Calu3 (cell line): Measurements from ENCODE around the gene DAB1. TPM values are rescaled to one million over a fixed set of nuclear protein-coding genes. Genes with fewer than 3 reads are reported as not detected.

Experiments used
- BruUV-seq: library from RNA; stranded (reverse); fragments of 400-500 nt; replicated peaks from 2 replicates; lab custom pipeline; 2021; lab: Mats Ljungman, UMichigan
- CTCF ChIA-PET: fragments of 300-600 bp; sonication (Branson Sonifier 250); formaldehyde crosslinking; loops from one replicate; lab custom pipeline; 2022; ENCODE audit warnings: antibody characterized with exemption; lab: Charles Lee
- DNase-seq: peaks from one replicate; pipeline ENCODE4 v3.0.0; 2022
- H3K27ac Mint-ChIP-seq: one replicate; pipeline ENCODE4 v1.8.0; 2022; ENCODE audit warnings: mixed read lengths; ENCODE audit not compliant: unreplicated experiment
- H3K27me3 Mint-ChIP-seq: one replicate; pipeline ENCODE4 v1.8.0; 2022; ENCODE audit warnings: mixed read lengths; ENCODE audit not compliant: unreplicated experiment
- H3K36me3 Mint-ChIP-seq: one replicate; pipeline ENCODE4 v1.8.0; 2022; ENCODE audit warnings: mild to moderate bottlenecking, moderate library complexity, mixed read lengths; ENCODE audit not compliant: insufficient read depth, unreplicated experiment
- H3K4me1 Mint-ChIP-seq: one replicate; pipeline ENCODE4 v1.8.0; 2022; ENCODE audit warnings: mild to moderate bottlenecking, low read depth, mixed read lengths; ENCODE audit not compliant: unreplicated experiment
- H3K4me3 Mint-ChIP-seq: one replicate; pipeline ENCODE4 v1.8.0; 2022; ENCODE audit warnings: mild to moderate bottlenecking, low read depth, moderate library complexity, mixed read lengths; ENCODE audit not compliant: unreplicated experiment
- H3K9me3 Mint-ChIP-seq: one replicate; pipeline ENCODE4 v1.8.0; 2022; ENCODE audit warnings: low read depth, mixed read lengths; ENCODE audit not compliant: unreplicated experiment
- intact Hi-C: fragments of 100-400 bp; cut with micrococcal nuclease; formaldehyde crosslinking; loops from one replicate; pipeline ENCODE4 v1.10.0; 2022; ENCODE audit not compliant: unreplicated experiment
- total RNA-seq: library from RNA; stranded (reverse); gene quantifications from 2 replicates; pipeline ENCODE4 v1.2.3, GENCODE V29; 2022
- TF ChIP-seq, protein P1 (sequence below): fragments of 200-600 bp; IDR thresholded peaks from one replicate; pipeline ENCODE4 v1.8.0; 2022; ENCODE audit warnings: antibody characterized with exemption; ENCODE audit not compliant: unreplicated experiment

Gene DAB1
- total RNA-seq, 1 experiment from 2014 or later = not detected

DNA sequence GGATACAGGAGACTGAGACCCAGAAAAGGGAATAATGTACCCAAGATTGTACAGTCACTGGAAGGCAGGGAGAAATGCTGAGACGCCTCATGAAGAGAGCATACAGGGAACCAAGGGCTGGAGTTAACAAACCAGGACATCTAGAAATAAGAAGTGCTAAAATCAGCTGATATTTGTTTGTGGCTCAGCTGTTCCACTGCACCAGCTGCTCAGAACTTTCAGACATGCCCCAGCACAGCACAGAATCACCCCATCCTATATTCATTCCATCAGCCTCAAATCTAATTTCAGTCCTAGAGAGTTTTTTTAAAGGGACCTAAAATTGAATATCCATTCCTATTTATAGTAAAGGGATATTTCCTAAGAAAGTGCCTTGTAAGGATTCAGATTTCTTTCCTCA lies 60.2 kb downstream of the DAB1 start:
- peaks cover 4% of the 10 kb centered on the region for H3K9me3 Mint-ChIP-seq
- no peak overlapping the region for H3K27ac Mint-ChIP-seq
- BruUV-seq = no TSS peak
- no peak for DNase-seq
- TF ChIP-seq, protein P1, sequence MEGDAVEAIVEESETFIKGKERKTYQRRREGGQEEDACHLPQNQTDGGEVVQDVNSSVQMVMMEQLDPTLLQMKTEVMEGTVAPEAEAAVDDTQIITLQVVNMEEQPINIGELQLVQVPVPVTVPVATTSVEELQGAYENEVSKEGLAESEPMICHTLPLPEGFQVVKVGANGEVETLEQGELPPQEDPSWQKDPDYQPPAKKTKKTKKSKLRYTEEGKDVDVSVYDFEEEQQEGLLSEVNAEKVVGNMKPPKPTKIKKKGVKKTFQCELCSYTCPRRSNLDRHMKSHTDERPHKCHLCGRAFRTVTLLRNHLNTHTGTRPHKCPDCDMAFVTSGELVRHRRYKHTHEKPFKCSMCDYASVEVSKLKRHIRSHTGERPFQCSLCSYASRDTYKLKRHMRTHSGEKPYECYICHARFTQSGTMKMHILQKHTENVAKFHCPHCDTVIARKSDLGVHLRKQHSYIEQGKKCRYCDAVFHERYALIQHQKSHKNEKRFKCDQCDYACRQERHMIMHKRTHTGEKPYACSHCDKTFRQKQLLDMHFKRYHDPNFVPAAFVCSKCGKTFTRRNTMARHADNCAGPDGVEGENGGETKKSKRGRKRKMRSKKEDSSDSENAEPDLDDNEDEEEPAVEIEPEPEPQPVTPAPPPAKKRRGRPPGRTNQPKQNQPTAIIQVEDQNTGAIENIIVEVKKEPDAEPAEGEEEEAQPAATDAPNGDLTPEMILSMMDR = no peak
- intact Hi-C loops = no loop called here
- H3K36me3 Mint-ChIP-seq = no peaks in the 10 kb centered on the region
- H3K27me3 Mint-ChIP-seq = no peaks in the 10 kb centered on the region
- H3K4me1 Mint-ChIP-seq = no peaks in the 10 kb centered on the region
- CTCF ChIA-PET = no interaction called here
- H3K4me3 Mint-ChIP-seq = no peak overlapping the region

DNA sequence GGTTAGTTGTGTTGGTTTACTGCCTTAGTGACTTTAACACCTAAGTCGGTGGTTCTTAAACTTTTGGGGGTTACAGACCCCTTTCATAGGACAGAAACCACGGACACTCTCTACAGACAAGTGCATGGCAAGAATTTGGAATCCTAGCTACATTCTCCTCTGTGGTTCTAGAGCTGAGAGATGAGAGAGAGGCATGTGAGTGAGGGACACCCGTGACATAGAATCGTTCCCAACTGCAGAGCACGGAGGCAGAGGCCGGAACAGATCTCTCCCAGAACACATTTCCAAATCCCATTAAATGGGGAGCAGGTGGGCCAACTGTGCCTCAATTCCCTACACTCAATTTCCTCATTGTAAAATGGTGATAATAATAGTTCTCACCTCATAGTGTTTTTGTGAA lies 60.7 kb downstream of the DAB1 start:
- CTCF ChIA-PET = no interaction called here
- Mint-ChIP-seq H3K36me3 (no peaks in the 10 kb centered on the region), H3K4me3 (no peak overlapping the region), H3K9me3 (peaks cover 4% of the 10 kb centered on the region), H3K27me3 (no peaks in the 10 kb centered on the region), H3K4me1 (no peaks in the 10 kb centered on the region), H3K27ac (no peak overlapping the region)
- TF ChIP-seq, protein P1 = no peak
- DNase-seq = no peak
- intact Hi-C loops = no loop called here
- no TSS peak for BruUV-seq

DNA sequence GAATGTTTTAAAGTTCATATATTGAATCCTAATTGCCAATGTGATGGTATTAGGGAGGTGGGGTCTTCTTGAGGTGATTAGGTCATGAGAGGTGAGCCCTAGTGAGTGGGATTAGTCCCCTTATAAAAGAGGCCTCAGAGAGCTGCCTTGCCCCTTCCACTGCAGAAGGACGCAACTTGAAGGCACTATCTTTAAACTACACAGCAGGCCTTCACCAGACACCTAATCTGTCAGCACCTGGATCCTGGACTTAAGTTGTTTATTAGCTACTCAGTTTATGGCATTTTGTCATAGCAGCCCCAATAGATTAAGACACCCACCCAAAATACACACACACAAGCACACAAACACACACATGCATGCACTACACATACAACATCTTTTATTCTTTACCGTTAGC lies 61.4 kb downstream of the DAB1 start:
- peaks cover 4% of the 10 kb centered on the region for H3K9me3 Mint-ChIP-seq
- H3K36me3 Mint-ChIP-seq = no peaks in the 10 kb centered on the region
- BruUV-seq = no TSS peak
- DNase-seq = no peak
- no peaks in the 10 kb centered on the region for H3K4me1 Mint-ChIP-seq
- no peak overlapping the region for H3K4me3 Mint-ChIP-seq
- TF ChIP-seq, protein P1 = no peak
- CTCF ChIA-PET = no interaction called here
- H3K27ac Mint-ChIP-seq = no peak overlapping the region
- H3K27me3 Mint-ChIP-seq = no peaks in the 10 kb centered on the region
- intact Hi-C loops = no loop called here

DNA sequence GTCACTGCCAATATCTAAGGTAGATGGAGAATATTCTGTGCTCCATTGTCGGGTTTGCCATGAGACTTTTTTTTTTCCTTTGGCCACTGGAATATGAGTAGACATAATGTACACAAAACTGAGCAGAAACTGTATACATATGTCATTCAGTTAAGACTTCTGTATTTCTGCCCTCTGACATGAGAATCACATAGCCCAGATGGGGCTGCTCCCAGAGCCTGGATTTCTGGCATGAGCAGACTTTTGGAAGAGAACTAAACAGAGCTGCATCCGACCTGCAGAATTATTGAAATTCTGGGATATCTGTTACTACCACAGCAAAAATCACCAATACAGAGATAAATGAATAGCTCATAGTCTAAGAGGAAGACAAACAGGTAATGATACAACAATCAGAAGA lies 62.3 kb downstream of the DAB1 start:
- no TSS peak for BruUV-seq
- no peaks in the 10 kb centered on the region for H3K4me1 Mint-ChIP-seq
- no peaks in the 10 kb centered on the region for H3K27me3 Mint-ChIP-seq
- H3K4me3 Mint-ChIP-seq = no peak overlapping the region
- no peak overlapping the region for H3K27ac Mint-ChIP-seq
- peaks cover 4% of the 10 kb centered on the region for H3K9me3 Mint-ChIP-seq
- CTCF ChIA-PET = no interaction called here
- TF ChIP-seq, protein P1 = no peak
- intact Hi-C loops = no loop called here
- no peak for DNase-seq
- H3K36me3 Mint-ChIP-seq = no peaks in the 10 kb centered on the region
